HG02623 (cell line): ENCODE results near the gene MBNL2.

Experiments used
- ATAC-seq: cut with Tn5 transposase; IDR thresholded peaks from one replicate; pipeline ENCODE4 v1.9.1; 2021; ENCODE audit warnings: moderate library complexity; ENCODE audit not compliant: unreplicated experiment

Gene MBNL2

GRCh38 chr13:97289514-97290298 is 67.6 kb downstream of the MBNL2 start:
- no peak for ATAC-seq

GRCh38 chr13:97295283-97296182 is 73.4 kb downstream of the MBNL2 start:
- no peak for ATAC-seq

- no peak for ATAC-seq
Measured at GRCh38 chr13:97296740-97297139, 74.6 kb downstream of the MBNL2 start.

GRCh38 chr13:97298816-97299215 is 76.7 kb downstream of the MBNL2 start:
- ATAC-seq = no peak

GRCh38 chr13:97300871-97301270 is 78.7 kb downstream of the MBNL2 start:
- ATAC-seq = no peak

GRCh38 chr13:97301382-97302095 is 79.4 kb downstream of the MBNL2 start:
- no peak for ATAC-seq

GRCh38 chr13:97302611-97303010 is 80.5 kb downstream of the MBNL2 start:
- no peak for ATAC-seq

- no peak for ATAC-seq
Measured at GRCh38 chr13:97306106-97306505, 84.0 kb downstream of the MBNL2 start.

GRCh38 chr13:97306645-97307044 is 84.5 kb downstream of the MBNL2 start:
- ATAC-seq = no peak

GRCh38 chr13:97307118-97307881 is 85.2 kb downstream of the MBNL2 start:
- ATAC-seq = no peak

GRCh38 chr13:97307882-97308624 is 85.9 kb downstream of the MBNL2 start:
- ATAC-seq = no peak

- ATAC-seq = no peak
Measured at GRCh38 chr13:97308735-97309429, 86.7 kb downstream of the MBNL2 start.

- ATAC-seq = no peak
Measured at GRCh38 chr13:97310809-97311436, 88.8 kb downstream of the MBNL2 start.

- ATAC-seq = no peak
Measured at GRCh38 chr13:97311956-97312355, 89.8 kb downstream of the MBNL2 start.

- no peak for ATAC-seq
Measured at GRCh38 chr13:97313551-97314260, 91.6 kb downstream of the MBNL2 start.

- ATAC-seq = no peak
Measured at GRCh38 chr13:97316390-97316789, 94.3 kb downstream of the MBNL2 start.

GRCh38 chr13:97317933-97318332 is 95.8 kb downstream of the MBNL2 start:
- ATAC-seq = no peak

GRCh38 chr13:97318532-97318931 is 96.4 kb downstream of the MBNL2 start:
- no peak for ATAC-seq
